HepG2 (cell line): ENCODE measurements around the gene IFIH1. TPM values are rescaled to one million over a fixed set of nuclear protein-coding genes. Genes with fewer than 3 reads are reported as not detected.
A peak's percentile ranks its signal among the peaks of the same experiment; 100 is the strongest.

Experiments
- ARID2 ChIP-seq: sonication (generic); formaldehyde crosslinking; IDR thresholded peaks from 2 replicates; pipeline ENCODE4 v1.8.1; 2022; ENCODE audit warnings: mild to moderate bottlenecking, missing genetic modification reagents, borderline replicate concordance
- DNMT1 ChIP-seq: sonication (generic); formaldehyde crosslinking; IDR thresholded peaks from 2 replicates; pipeline ENCODE4 v1.5.1; 2020; ENCODE audit warnings: mild to moderate bottlenecking, missing genetic modification reagents
- MXI1 ChIP-seq: IDR thresholded peaks from 3 replicates; pipeline ENCODE4 v1.6.1; 2012; ENCODE audit warnings: low read depth, low read length, inconsistent platforms, borderline replicate concordance
- NFIB ChIP-seq: sonication (generic); formaldehyde crosslinking; IDR thresholded peaks from 2 replicates; pipeline ENCODE4 v1.9.0; 2021; ENCODE audit warnings: missing genetic modification reagents, mild to moderate bottlenecking, borderline replicate concordance
- PCBP1 ChIP-seq: fragments of 200-400 bp; formaldehyde crosslinking; IDR thresholded peaks from 2 replicates; pipeline ENCODE4 v1.6.1; 2017; ENCODE audit warnings: mild to moderate bottlenecking, low read depth, low read length, borderline replicate concordance
- PHB2 ChIP-seq: fragments of 450-650 bp; IDR thresholded peaks from 2 replicates; pipeline ENCODE4 v1.6.1; 2018; ENCODE audit not compliant: partially characterized antibody
- SIN3A ChIP-seq: IDR thresholded peaks from 2 replicates; pipeline ENCODE4 v1.6.1; 2011; ENCODE audit warnings: low read depth, mild to moderate bottlenecking, control low read depth, low read length, borderline replicate concordance
- SOX6 ChIP-seq, 2 experiments: fragments of 450-650 bp in 1 of 2; sonication (generic) in 1 of 2; formaldehyde crosslinking in 1 of 2; IDR thresholded peaks; 2 replicates each; pipeline versions ENCODE4 v1.4.0 to v1.6.1; 2017 to 2020; ENCODE audit warnings: antibody characterized with exemption in 1 of 2, mild to moderate bottlenecking in 1 of 2, missing genetic modification reagents in 1 of 2
- ZBTB3 ChIP-seq: sonication (generic); formaldehyde crosslinking; IDR thresholded peaks from 2 replicates; pipeline ENCODE4 v1.4.0; 2020; ENCODE audit warnings: low read depth, mild to moderate bottlenecking, moderate library complexity, missing genetic modification reagents, borderline replicate concordance
- ZBTB7A ChIP-seq: sonication (generic); formaldehyde crosslinking; IDR thresholded peaks from 2 replicates; pipeline ENCODE4 v1.8.0; 2022; ENCODE audit warnings: mild to moderate bottlenecking, missing genetic modification reagents
- ZFP90 ChIP-seq: sonication (generic); formaldehyde crosslinking; IDR thresholded peaks from 2 replicates; pipeline ENCODE4 v1.8.0; 2022; ENCODE audit warnings: missing genetic modification reagents, mild to moderate bottlenecking, inconsistent platforms, borderline replicate concordance
- ZNF207 ChIP-seq: fragments of 450-650 bp; IDR thresholded peaks from 2 replicates; pipeline ENCODE4 v1.6.1; 2016; ENCODE audit warnings: antibody characterized with exemption, borderline replicate concordance
- ZNF354B ChIP-seq: sonication (generic); formaldehyde crosslinking; IDR thresholded peaks from 2 replicates; pipeline ENCODE4 v1.8.0; 2022; ENCODE audit warnings: mild to moderate bottlenecking, missing genetic modification reagents
- ZNF546 ChIP-seq: sonication (generic); formaldehyde crosslinking; conservative IDR thresholded peaks from 2 replicates; pipeline ENCODE4 v1.8.1; 2023; ENCODE audit warnings: mild to moderate bottlenecking, missing genetic modification reagents
- ZNF564 ChIP-seq: sonication (generic); formaldehyde crosslinking; IDR thresholded peaks from 2 replicates; pipeline ENCODE4 v1.8.1; 2023; ENCODE audit warnings: mild to moderate bottlenecking, missing genetic modification reagents
- ZNF772 ChIP-seq: sonication (generic); formaldehyde crosslinking; IDR thresholded peaks from 2 replicates; pipeline ENCODE4 v1.5.0; 2020; ENCODE audit warnings: mild to moderate bottlenecking, missing genetic modification reagents
- ZNF879 ChIP-seq: sonication (generic); formaldehyde crosslinking; IDR thresholded peaks from 2 replicates; pipeline ENCODE4 v1.8.1; 2023; ENCODE audit warnings: missing genetic modification reagents
- polyA plus RNA-seq, 8 experiments: library from polyadenylated mRNA; depleted of rRNA in 3 of 8; stranded (reverse) in 7 of 8; unstranded in 1 of 8; fragments of >200 nt; fragmentation: Illumina TruSeq in 4 of 8; extraction: Trizol in 4 of 8; gene quantifications; 2 replicates each; pipeline versions ENCODE4 v1.2.1 to v1.2.3, GENCODE V29; 2011 to 2016; ENCODE audit warnings: low read depth in 4 of 8, missing spikeins in 1 of 8, mixed read lengths in 1 of 8; ENCODE audit not compliant: insufficient read depth in 1 of 8
- total RNA-seq, 5 experiments: library from RNA; depleted of rRNA; stranded (reverse); fragments of >200 nt; fragmentation: Illumina TruSeq; extraction: Trizol; gene quantifications; 2 replicates each; pipeline ENCODE4 v1.2.3, GENCODE V29; 2016; ENCODE audit warnings: low read depth in 1 of 5
- TF ChIP-seq, protein P1 (sequence below): IDR thresholded peaks from 2 replicates; pipeline ENCODE4 v1.6.1; 2016; ENCODE audit warnings: low read depth
- TF ChIP-seq, protein P2 (sequence below): sonication (generic); formaldehyde crosslinking; IDR thresholded peaks from 2 replicates; pipeline ENCODE4 v1.8.1; 2022; ENCODE audit warnings: mild to moderate bottlenecking, missing genetic modification reagents
- TF ChIP-seq, protein P3 (sequence below): sonication (generic); formaldehyde crosslinking; IDR thresholded peaks from 2 replicates; pipeline ENCODE4 v1.4.0; 2020; ENCODE audit warnings: missing genetic modification reagents
- TF ChIP-seq, protein P4 (sequence below): sonication (generic); formaldehyde crosslinking; IDR thresholded peaks from 2 replicates; pipeline ENCODE4 v1.8.1; 2023; ENCODE audit warnings: mild to moderate bottlenecking, missing genetic modification reagents
- TF ChIP-seq, protein P5 (sequence below): sonication (generic); formaldehyde crosslinking; IDR thresholded peaks from 2 replicates; pipeline ENCODE4 v1.4.0; 2020; ENCODE audit warnings: mild to moderate bottlenecking, missing genetic modification reagents

IFIH1 gene
- total and polyA plus RNA-seq, 2 of the 13 experiments (the other 11 are each of a cell fraction or from before 2014, with no cell fraction given): 1.5 to 11.5 TPM

DNA sequence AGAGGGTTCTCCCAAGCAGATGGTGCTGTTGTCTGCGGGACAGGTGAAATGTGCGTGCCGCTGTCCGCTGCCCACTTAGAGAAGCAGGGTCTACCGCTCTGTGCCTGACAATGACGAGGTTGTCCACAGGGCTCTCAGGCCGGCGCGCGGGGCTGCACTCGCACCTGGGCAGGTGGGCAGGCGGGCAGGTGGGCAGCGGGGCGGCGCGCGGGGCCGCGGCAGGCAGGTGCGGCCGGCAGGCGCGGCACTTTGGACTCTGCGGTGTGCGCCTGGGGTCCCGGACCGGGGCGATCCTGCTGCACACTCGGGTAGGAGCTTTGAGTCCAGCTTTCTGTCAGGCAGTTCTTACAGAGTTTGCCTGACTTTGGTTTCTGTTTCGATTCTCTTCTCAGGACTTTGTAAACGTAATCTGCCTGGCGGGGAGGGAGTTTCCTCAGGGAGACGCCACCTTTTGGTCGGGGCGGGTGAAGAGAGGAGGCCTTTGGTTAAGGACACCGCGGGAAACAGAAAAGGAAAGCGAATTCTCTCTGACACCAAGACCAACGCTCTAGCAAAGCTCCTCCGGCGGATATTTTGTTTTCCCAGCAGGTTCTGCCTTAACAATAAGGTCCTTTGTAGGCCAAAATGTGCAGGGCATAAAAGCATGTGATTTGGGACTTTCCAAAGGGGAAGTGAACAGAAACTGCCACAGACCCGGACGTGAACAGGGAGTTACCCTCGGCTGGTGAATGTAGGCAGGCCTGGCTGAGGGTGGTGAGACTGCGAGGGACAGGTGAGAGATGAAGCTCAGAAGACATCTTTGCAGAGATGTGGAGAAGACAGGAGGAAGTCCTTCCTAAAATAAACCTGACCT is at the start of gene IFIH1 (continued):
- TF ChIP-seq ZNF546 (CRISPR knock-in tag) (no peak; the same call in 1 of the 2 replicates), MXI1 (no peak; the same call in 2 of the 3 replicates), ZBTB7A (CRISPR knock-in tag) (no peak), ZNF564 (CRISPR knock-in tag) (peak; percentile 52; the same call in 1 of the 2 replicates), ZNF354B (no peak), NFIB (no peak), ZBTB3 (CRISPR knock-in tag) (no peak), SIN3A (0 out of 2 replicates have a peak, but pooled peaks have one; percentile 12), ARID2 (no peak), DNMT1 (CRISPR knock-in tag) (no peak), SOX6 (IDR thresholded peaks at IDR 0.05) (no peak), SOX6 (CRISPR knock-in tag; IDR thresholded peaks at IDR 0.05) (peak; percentile 57), PHB2 (no peak), ZNF207 (no peak), PCBP1 (no peak), ZFP90 (no peak), ZNF879 (CRISPR knock-in tag) (no peak), ZNF772 (CRISPR knock-in tag) (0 out of 2 replicates have a peak, but pooled peaks have one; percentile 66)
- TF ChIP-seq, protein P1, sequence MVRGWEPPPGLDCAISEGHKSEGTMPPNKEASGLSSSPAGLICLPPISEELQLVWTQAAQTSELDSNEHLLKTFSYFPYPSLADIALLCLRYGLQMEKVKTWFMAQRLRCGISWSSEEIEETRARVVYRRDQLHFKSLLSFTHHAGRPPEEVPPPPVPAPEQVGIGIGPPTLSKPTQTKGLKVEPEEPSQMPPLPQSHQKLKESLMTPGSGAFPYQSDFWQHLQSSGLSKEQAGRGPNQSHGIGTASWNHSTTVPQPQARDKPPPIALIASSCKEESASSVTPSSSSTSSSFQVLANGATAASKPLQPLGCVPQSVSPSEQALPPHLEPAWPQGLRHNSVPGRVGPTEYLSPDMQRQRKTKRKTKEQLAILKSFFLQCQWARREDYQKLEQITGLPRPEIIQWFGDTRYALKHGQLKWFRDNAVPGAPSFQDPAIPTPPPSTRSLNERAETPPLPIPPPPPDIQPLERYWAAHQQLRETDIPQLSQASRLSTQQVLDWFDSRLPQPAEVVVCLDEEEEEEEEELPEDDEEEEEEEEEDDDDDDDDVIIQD (CRISPR knock-in tag): no peak; the same call in 1 of the 2 replicates
- TF ChIP-seq, protein P2, sequence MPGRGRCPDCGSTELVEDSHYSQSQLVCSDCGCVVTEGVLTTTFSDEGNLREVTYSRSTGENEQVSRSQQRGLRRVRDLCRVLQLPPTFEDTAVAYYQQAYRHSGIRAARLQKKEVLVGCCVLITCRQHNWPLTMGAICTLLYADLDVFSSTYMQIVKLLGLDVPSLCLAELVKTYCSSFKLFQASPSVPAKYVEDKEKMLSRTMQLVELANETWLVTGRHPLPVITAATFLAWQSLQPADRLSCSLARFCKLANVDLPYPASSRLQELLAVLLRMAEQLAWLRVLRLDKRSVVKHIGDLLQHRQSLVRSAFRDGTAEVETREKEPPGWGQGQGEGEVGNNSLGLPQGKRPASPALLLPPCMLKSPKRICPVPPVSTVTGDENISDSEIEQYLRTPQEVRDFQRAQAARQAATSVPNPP (CRISPR knock-in tag): no peak; the same call in none of the 2 replicates
- TF ChIP-seq, protein P3, sequence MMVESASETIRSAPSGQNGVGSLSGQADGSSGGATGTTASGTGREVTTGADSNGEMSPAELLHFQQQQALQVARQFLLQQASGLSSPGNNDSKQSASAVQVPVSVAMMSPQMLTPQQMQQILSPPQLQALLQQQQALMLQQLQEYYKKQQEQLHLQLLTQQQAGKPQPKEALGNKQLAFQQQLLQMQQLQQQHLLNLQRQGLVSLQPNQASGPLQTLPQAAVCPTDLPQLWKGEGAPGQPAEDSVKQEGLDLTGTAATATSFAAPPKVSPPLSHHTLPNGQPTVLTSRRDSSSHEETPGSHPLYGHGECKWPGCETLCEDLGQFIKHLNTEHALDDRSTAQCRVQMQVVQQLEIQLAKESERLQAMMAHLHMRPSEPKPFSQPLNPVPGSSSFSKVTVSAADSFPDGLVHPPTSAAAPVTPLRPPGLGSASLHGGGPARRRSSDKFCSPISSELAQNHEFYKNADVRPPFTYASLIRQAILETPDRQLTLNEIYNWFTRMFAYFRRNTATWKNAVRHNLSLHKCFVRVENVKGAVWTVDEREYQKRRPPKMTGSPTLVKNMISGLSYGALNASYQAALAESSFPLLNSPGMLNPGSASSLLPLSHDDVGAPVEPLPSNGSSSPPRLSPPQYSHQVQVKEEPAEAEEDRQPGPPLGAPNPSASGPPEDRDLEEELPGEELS (CRISPR knock-in tag): no peak
- TF ChIP-seq, protein P4, sequence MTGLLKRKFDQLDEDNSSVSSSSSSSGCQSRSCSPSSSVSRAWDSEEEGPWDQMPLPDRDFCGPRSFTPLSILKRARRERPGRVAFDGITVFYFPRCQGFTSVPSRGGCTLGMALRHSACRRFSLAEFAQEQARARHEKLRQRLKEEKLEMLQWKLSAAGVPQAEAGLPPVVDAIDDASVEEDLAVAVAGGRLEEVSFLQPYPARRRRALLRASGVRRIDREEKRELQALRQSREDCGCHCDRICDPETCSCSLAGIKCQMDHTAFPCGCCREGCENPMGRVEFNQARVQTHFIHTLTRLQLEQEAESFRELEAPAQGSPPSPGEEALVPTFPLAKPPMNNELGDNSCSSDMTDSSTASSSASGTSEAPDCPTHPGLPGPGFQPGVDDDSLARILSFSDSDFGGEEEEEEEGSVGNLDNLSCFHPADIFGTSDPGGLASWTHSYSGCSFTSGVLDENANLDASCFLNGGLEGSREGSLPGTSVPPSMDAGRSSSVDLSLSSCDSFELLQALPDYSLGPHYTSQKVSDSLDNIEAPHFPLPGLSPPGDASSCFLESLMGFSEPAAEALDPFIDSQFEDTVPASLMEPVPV (CRISPR knock-in tag): no peak
- TF ChIP-seq, protein P5, sequence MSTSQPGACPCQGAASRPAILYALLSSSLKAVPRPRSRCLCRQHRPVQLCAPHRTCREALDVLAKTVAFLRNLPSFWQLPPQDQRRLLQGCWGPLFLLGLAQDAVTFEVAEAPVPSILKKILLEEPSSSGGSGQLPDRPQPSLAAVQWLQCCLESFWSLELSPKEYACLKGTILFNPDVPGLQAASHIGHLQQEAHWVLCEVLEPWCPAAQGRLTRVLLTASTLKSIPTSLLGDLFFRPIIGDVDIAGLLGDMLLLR (CRISPR knock-in tag): peak; percentile 17; the same call in 1 of the 2 replicates
